Osteocyte (in vitro differentiated cells): ENCODE results near the gene VWC2L. TPM values are rescaled to one million over a fixed set of nuclear protein-coding genes. Genes with fewer than 3 reads are reported as not detected.
A peak's percentile ranks its signal among the peaks of the same experiment; 100 is the strongest.

ENCODE experiments used
- DNase-seq: peaks from one replicate; pipeline ENCODE4 v3.0.0; 2021; ENCODE audit warnings: mixed read lengths; ENCODE audit not compliant: unreplicated experiment; ENCODE audit errors: extremely low spot score
- H3K27ac Mint-ChIP-seq: one replicate; pipeline ENCODE4 v1.8.0; 2021; ENCODE audit warnings: mild to moderate bottlenecking, mixed read lengths; ENCODE audit not compliant: unreplicated experiment
- H3K27me3 Mint-ChIP-seq: one replicate; pipeline ENCODE4 v1.8.0; 2021; ENCODE audit warnings: mixed read lengths; ENCODE audit not compliant: unreplicated experiment
- H3K36me3 Mint-ChIP-seq: one replicate; pipeline ENCODE4 v1.8.0; 2021; ENCODE audit warnings: mixed read lengths; ENCODE audit not compliant: unreplicated experiment
- H3K4me1 Mint-ChIP-seq: one replicate; pipeline ENCODE4 v1.8.0; 2021; ENCODE audit warnings: mixed read lengths; ENCODE audit not compliant: unreplicated experiment
- H3K4me3 Mint-ChIP-seq: one replicate; pipeline ENCODE4 v1.8.0; 2021; ENCODE audit warnings: mild to moderate bottlenecking, moderate library complexity, mixed read lengths; ENCODE audit not compliant: unreplicated experiment
- H3K9me3 Mint-ChIP-seq: one replicate; pipeline ENCODE4 v1.8.0; 2021; ENCODE audit warnings: mixed read lengths; ENCODE audit not compliant: unreplicated experiment
- total RNA-seq: library from RNA; stranded (reverse); gene quantifications from 2 replicates; pipeline ENCODE4 v1.2.1, GENCODE V29; 2021
- TF ChIP-seq, protein P1 (sequence below): fragments of 200-600 bp; sonication (generic); IDR thresholded peaks from 2 replicates; pipeline ENCODE4 v1.5.0; 2021; ENCODE audit warnings: antibody characterized with exemption, mild to moderate bottlenecking, moderate library complexity

Gene VWC2L
- total RNA-seq, 1 donor from 2014 or later = not detected

DNA sequence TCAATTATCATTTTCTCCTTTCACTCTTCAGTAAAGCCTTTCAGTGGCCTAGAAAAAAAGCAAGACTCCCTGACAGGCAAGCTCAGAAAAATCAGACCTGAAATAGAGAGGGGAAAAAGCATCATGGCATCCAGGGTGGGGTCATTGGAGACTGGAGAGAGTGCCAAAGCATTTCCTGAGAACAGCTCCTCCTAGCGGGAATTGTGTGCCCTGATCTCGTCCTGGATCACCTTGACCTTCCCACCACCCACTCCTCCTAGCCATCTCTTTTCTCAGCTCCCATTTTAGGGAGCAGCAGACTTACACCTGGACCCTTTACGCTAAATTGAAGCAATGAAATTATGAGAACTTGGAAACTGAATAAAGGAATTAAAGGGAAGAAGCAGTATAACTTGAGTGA, 176.6 kb downstream of the VWC2L start:
- no peak overlapping the region for H3K27ac Mint-ChIP-seq

GRCh38 chr2:214591366-214591765, 180.5 kb downstream of the VWC2L start:
- no peaks in the 10 kb centered on the region for H3K36me3 Mint-ChIP-seq
- no peak overlapping the region for H3K27ac Mint-ChIP-seq
- H3K9me3 Mint-ChIP-seq = no peaks in the 10 kb centered on the region
- no peak for DNase-seq
- H3K27me3 Mint-ChIP-seq = no peaks in the 10 kb centered on the region
- TF ChIP-seq, protein P1, sequence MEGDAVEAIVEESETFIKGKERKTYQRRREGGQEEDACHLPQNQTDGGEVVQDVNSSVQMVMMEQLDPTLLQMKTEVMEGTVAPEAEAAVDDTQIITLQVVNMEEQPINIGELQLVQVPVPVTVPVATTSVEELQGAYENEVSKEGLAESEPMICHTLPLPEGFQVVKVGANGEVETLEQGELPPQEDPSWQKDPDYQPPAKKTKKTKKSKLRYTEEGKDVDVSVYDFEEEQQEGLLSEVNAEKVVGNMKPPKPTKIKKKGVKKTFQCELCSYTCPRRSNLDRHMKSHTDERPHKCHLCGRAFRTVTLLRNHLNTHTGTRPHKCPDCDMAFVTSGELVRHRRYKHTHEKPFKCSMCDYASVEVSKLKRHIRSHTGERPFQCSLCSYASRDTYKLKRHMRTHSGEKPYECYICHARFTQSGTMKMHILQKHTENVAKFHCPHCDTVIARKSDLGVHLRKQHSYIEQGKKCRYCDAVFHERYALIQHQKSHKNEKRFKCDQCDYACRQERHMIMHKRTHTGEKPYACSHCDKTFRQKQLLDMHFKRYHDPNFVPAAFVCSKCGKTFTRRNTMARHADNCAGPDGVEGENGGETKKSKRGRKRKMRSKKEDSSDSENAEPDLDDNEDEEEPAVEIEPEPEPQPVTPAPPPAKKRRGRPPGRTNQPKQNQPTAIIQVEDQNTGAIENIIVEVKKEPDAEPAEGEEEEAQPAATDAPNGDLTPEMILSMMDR = peak; percentile 53
- peaks cover 19% of the 10 kb centered on the region for H3K4me1 Mint-ChIP-seq
- no peak overlapping the region for H3K4me3 Mint-ChIP-seq

More for the DNA sequence above, 176.6 kb downstream of the VWC2L start:
- no peak for DNase-seq
- TF ChIP-seq, protein P1 = peak; percentile 23
- peaks cover 3% of the 10 kb centered on the region for H3K4me1 Mint-ChIP-seq
- H3K27me3 Mint-ChIP-seq = no peaks in the 10 kb centered on the region
- no peaks in the 10 kb centered on the region for H3K9me3 Mint-ChIP-seq
- H3K4me3 Mint-ChIP-seq = no peak overlapping the region
- no peaks in the 10 kb centered on the region for H3K36me3 Mint-ChIP-seq

GRCh38 chr2:214592011-214592410, 181.2 kb downstream of the VWC2L start:
- Mint-ChIP-seq H3K36me3 (no peaks in the 10 kb centered on the region), H3K4me3 (no peak overlapping the region), H3K4me1 (peaks cover 19% of the 10 kb centered on the region), H3K27ac (no peak overlapping the region), H3K27me3 (no peaks in the 10 kb centered on the region), H3K9me3 (no peaks in the 10 kb centered on the region)
- DNase-seq = no peak
- TF ChIP-seq, protein P1 = no peak

GRCh38 chr2:214593727-214594126, 182.9 kb downstream of the VWC2L start:
- Mint-ChIP-seq H3K4me3 (no peak overlapping the region), H3K36me3 (no peaks in the 10 kb centered on the region), H3K9me3 (no peaks in the 10 kb centered on the region), H3K4me1 (peaks cover 19% of the 10 kb centered on the region), H3K27me3 (no peaks in the 10 kb centered on the region), H3K27ac (peak overlapping the region; percentile 54)
- TF ChIP-seq, protein P1 = no peak
- DNase-seq = no peak

DNA sequence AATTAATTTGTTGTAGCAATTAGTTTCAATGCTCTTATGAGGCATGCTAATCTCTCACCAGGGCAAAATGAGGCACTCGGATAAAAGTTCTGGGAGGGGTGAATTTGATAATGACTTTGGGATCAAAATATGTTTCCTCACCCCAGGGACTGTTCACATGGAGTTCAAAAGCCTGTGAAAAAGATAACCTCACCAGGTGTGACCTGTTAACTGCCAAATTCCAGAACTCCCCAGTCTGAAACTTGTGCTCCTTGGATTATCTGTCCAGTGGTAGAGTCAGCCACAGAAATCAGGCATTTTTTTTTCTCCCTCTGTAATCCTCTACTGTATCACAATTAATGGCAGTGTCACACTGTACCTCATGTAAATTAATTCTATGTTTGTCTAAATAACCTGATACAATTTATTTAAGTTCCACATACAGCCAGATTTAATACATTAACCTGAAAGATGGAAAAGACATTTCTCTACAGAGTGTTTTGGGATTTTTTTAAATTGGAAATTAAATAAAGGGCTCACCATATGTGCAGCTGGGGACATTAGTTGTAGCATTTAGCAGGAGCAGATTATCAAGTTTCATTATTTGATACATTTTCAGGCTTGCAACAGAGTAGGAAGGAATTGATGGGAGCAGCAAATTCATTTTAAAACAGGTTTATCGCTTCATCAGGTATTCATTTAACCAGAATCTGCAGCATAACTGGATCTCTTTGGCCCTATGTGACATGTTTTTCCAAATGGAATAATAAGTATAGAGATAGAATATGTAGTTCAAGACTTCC, 191.2 kb downstream of the VWC2L start:
- H3K27me3 Mint-ChIP-seq = no peaks in the 10 kb centered on the region
- H3K9me3 Mint-ChIP-seq = no peaks in the 10 kb centered on the region
- TF ChIP-seq, protein P1 = no peak
- no peak overlapping the region for H3K27ac Mint-ChIP-seq
- no peak for DNase-seq
- H3K4me3 Mint-ChIP-seq = no peak overlapping the region
- peaks cover 8% of the 10 kb centered on the region for H3K4me1 Mint-ChIP-seq
- H3K36me3 Mint-ChIP-seq = no peaks in the 10 kb centered on the region
